ENCODE data around the gene DMTF1.
"Not testable (repeated sequence)": the region's sequence is repeated elsewhere in the genome, so short reads cannot be mapped to it uniquely, and the experiment has no call there.

GRCh38 chr7:87205701-87206100 is 53.4 kb downstream of the DMTF1 start:
- not testable (repeated sequence) for TF ChIP-seq CTCF (IDR thresholded peaks at IDR 0.05); EZH2 (IDR thresholded peaks at IDR 0.05; ENCODE audit: borderline replicate concordance, insufficient read depth, low read depth, low read length, poor library complexity, severe bottlenecking)
